MM.1S (cell line): ENCODE data around the gene ATP8A1.
A peak's percentile ranks its signal among the peaks of the same experiment; 100 is the strongest.

Experiments
- DNase-seq: peaks from one replicate; pipeline ENCODE4 v3.0.0-alpha.2; 2015
- H2AFZ ChIP-seq: fragments of 300-600 bp; sonication (generic); 2 replicates; pipeline ENCODE4 v1.6.0; 2016; ENCODE audit warnings: antibody characterized with exemption, low read length
- H3F3A ChIP-seq: fragments of 300-600 bp; sonication (generic); 2 replicates; pipeline ENCODE4 v1.6.1; 2016; ENCODE audit warnings: mild to moderate bottlenecking, antibody characterized with exemption, low read length, moderate library complexity, mixed read lengths; ENCODE audit not compliant: insufficient read depth
- H3K27ac ChIP-seq: fragments of 300-600 bp; sonication (generic); 2 replicates; pipeline ENCODE4 v1.5.1; 2016; ENCODE audit warnings: mild to moderate bottlenecking, low read length
- H3K27me3 ChIP-seq: fragments of 300-600 bp; sonication (generic); replicated peaks from 2 replicates; pipeline ENCODE4 v1.6.0; 2016; ENCODE audit warnings: low read length; ENCODE audit not compliant: insufficient read depth
- H3K36me3 ChIP-seq: fragments of 300-600 bp; sonication (generic); replicated peaks from 2 replicates; pipeline ENCODE4 v1.6.1; 2016; ENCODE audit warnings: mild to moderate bottlenecking, low read length, mixed read lengths; ENCODE audit not compliant: insufficient read depth
- H3K4me1 ChIP-seq: fragments of 300-600 bp; sonication (generic); 2 replicates; pipeline ENCODE4 v1.6.1; 2016; ENCODE audit warnings: low read length, mixed read lengths
- H3K4me2 ChIP-seq: fragments of 300-600 bp; sonication (generic); 2 replicates; pipeline ENCODE4 v1.6.0; 2016; ENCODE audit warnings: low read depth, low read length
- H3K4me3 ChIP-seq: fragments of 300-600 bp; sonication (generic); 2 replicates; pipeline ENCODE4 v1.5.1; 2016; ENCODE audit warnings: low read length, mixed read lengths
- H3K79me2 ChIP-seq: fragments of 300-600 bp; sonication (generic); 2 replicates; pipeline ENCODE4 v1.6.1; 2016; ENCODE audit warnings: mixed run types, low read length, mixed read lengths
- H3K9ac ChIP-seq: fragments of 300-600 bp; sonication (generic); 2 replicates; pipeline ENCODE4 v1.6.1; 2016; ENCODE audit warnings: low read length, mixed read lengths
- H3K9me2 ChIP-seq: fragments of 300-600 bp; sonication (generic); replicated peaks from 2 replicates; pipeline ENCODE4 v1.6.1; 2016; ENCODE audit warnings: mild to moderate bottlenecking, low read length, mixed read lengths; ENCODE audit not compliant: insufficient read depth
- H3K9me3 ChIP-seq: fragments of 300-600 bp; sonication (generic); replicated peaks from 2 replicates; pipeline ENCODE4 v1.6.1; 2016; ENCODE audit warnings: mild to moderate bottlenecking, low read length, mixed read lengths; ENCODE audit not compliant: insufficient read depth
- H4K20me1 ChIP-seq: fragments of 300-600 bp; sonication (generic); 2 replicates; pipeline ENCODE4 v1.6.1; 2016; ENCODE audit warnings: mild to moderate bottlenecking, low read length, moderate library complexity, mixed read lengths; ENCODE audit not compliant: insufficient read depth
- EZH2 ChIP-seq: fragments of 300-600 bp; sonication (generic); optimal IDR thresholded peaks from 2 replicates; pipeline ENCODE3; 2017; ENCODE audit warnings: low read depth, mild to moderate bottlenecking, antibody characterized with exemption, low read length, mixed read lengths
- EZH2phosphoT487 ChIP-seq: fragments of 300-600 bp; sonication (generic); IDR thresholded peaks from 2 replicates; pipeline ENCODE4 v1.6.1; 2018; ENCODE audit warnings: antibody characterized with exemption, low read length
- TF ChIP-seq, protein P1 (sequence below): fragments of 300-600 bp; sonication (generic); IDR thresholded peaks from 2 replicates; pipeline ENCODE4 v1.5.1; 2016; ENCODE audit warnings: antibody characterized with exemption, low read length, mixed read lengths

Gene ATP8A1

DNA sequence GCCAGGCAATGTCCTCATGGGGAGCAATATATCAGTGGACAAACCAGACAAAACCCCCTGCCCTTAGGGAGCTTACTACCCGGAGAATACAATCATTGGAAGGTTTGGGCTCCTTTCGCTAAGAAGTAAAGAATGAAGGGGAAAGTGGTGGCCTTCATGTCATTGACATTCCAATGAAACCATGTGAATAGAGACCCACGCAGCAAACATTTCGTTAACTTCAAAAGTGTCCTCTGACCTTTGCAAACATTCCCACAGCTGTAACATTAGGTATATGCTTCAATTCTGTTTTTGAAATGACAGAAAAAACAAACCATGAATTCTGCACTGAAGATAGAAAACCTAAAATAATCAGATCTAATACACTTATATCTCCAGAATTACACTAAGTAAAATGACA is 7.0 kb downstream of the ATP8A1 start:
- Histone ChIP-seq H3K9me2 (no peaks in the 10 kb centered on the region), H3K4me2 (no peak overlapping the region), H3F3A (no peaks in the 10 kb centered on the region), H3K27me3 (no peaks in the 10 kb centered on the region), H3K79me2 (peaks cover 97% of the 10 kb centered on the region), H3K36me3 (no peaks in the 10 kb centered on the region), H3K9ac (no peak overlapping the region), H2AFZ (no peak overlapping the region), H3K4me3 (no peak overlapping the region), H3K9me3 (no peaks in the 10 kb centered on the region), H4K20me1 (no peaks in the 10 kb centered on the region), H3K4me1 (peaks cover 35% of the 10 kb centered on the region), H3K27ac (no peak overlapping the region)
- TF ChIP-seq EZH2, result no peak
- TF ChIP-seq EZH2phosphoT487, result no peak
- TF ChIP-seq, protein P1, sequence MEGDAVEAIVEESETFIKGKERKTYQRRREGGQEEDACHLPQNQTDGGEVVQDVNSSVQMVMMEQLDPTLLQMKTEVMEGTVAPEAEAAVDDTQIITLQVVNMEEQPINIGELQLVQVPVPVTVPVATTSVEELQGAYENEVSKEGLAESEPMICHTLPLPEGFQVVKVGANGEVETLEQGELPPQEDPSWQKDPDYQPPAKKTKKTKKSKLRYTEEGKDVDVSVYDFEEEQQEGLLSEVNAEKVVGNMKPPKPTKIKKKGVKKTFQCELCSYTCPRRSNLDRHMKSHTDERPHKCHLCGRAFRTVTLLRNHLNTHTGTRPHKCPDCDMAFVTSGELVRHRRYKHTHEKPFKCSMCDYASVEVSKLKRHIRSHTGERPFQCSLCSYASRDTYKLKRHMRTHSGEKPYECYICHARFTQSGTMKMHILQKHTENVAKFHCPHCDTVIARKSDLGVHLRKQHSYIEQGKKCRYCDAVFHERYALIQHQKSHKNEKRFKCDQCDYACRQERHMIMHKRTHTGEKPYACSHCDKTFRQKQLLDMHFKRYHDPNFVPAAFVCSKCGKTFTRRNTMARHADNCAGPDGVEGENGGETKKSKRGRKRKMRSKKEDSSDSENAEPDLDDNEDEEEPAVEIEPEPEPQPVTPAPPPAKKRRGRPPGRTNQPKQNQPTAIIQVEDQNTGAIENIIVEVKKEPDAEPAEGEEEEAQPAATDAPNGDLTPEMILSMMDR, result no peak
- no peak for DNase-seq

DNA sequence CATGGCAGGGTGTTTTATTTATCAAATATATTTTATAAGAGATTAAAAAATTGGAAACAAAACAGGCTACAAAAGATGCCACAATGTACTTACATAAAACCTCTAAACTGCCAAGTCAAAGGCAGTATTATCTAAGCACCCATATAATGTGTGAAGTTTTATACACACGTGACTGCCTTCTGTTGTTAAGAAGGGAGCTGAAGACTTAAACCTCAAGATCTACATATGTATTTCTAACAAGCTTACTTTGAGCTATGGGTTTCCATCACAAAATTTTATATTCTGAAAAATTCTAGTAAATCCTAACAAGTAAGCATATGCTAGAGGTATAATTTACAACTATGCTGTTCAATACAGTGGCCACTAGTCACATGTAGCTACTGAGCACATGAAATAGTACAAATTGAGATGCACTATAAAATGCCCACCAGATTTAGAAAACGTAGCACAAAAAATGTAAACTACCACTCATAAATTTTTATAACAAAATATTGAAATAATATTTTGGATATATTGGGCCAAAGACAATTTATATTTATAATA is 9.8 kb downstream of the ATP8A1 start:
- DNase-seq, result no peak
- no peak overlapping the region for H3K4me3 ChIP-seq
- TF ChIP-seq, protein P1, result no peak
- TF ChIP-seq EZH2, result no peak
- TF ChIP-seq EZH2phosphoT487, result no peak
- peaks cover 95% of the 10 kb centered on the region for H3K79me2 ChIP-seq
- no peaks in the 10 kb centered on the region for H3K36me3 ChIP-seq
- no peak overlapping the region for H3K9ac ChIP-seq
- no peak overlapping the region for H3K27ac ChIP-seq
- H3F3A ChIP-seq, result peaks cover 11% of the 10 kb centered on the region
- peak overlapping the region; percentile 93; the same call in 1 of the 2 replicates for H3K4me2 ChIP-seq
- H3K9me2 ChIP-seq, result no peaks in the 10 kb centered on the region
- no peaks in the 10 kb centered on the region for H4K20me1 ChIP-seq
- peaks cover 47% of the 10 kb centered on the region for H3K4me1 ChIP-seq
- no peaks in the 10 kb centered on the region for H3K27me3 ChIP-seq
- no peak overlapping the region for H2AFZ ChIP-seq
- H3K9me3 ChIP-seq, result no peaks in the 10 kb centered on the region

DNA sequence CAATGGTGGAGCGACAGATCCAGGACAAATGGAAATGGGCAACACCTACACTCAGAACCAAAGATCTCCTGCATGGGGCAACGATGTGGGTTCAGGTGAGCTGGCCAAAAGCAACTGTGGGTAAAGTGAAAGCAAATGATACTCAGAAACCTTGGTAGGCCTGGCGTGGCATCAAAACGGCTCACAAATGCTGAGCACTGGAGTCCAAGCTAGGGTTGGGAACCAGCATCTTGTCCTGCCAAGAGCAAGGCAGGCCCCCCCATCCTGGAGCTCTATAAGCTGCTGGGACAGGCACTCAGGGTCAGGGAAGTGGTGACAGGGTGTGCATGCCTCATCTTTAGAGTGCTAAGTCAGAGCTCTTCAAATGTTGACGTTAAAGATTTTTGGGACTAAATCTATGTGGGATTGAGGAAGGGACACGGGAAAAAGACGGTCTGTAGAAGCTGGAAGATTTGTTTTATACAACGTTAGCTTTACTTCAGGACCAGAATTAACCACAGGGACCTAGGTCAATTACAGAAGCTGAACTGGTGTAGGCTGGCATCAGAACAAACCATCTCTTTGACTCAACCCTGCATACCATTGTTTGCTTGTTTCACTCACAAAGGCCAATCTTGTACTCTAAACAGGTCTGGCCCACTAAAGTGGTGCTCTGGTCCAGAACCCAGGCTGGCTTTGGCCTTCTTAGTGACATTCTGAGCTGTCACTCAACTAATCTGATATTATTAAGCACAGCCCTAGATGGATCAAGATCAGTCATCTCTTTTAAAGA is 10.7 kb downstream of the ATP8A1 start:
- H3K4me2 ChIP-seq, result peak overlapping the region; percentile 93
- peaks cover 56% of the 10 kb centered on the region for H3K4me1 ChIP-seq
- H3K27me3 ChIP-seq, result no peaks in the 10 kb centered on the region
- no peak overlapping the region for H2AFZ ChIP-seq
- TF ChIP-seq EZH2phosphoT487 (no peak), EZH2 (no peak)
- TF ChIP-seq, protein P1, result no peak
- peaks cover 95% of the 10 kb centered on the region for H3K79me2 ChIP-seq
- H3K9ac ChIP-seq, result peak overlapping the region; percentile 41; the same call in 1 of the 2 replicates
- H3K36me3 ChIP-seq, result no peaks in the 10 kb centered on the region
- H4K20me1 ChIP-seq, result no peaks in the 10 kb centered on the region
- no peaks in the 10 kb centered on the region for H3K9me2 ChIP-seq
- peaks cover 11% of the 10 kb centered on the region for H3F3A ChIP-seq
- DNase-seq, result peak; percentile 37
- H3K4me3 ChIP-seq, result peak overlapping the region; percentile 44
- no peaks in the 10 kb centered on the region for H3K9me3 ChIP-seq
- peak overlapping the region; percentile 61; the same call in 1 of the 2 replicates for H3K27ac ChIP-seq
